ENCODE data around the gene CMKLR1.

CMKLR1 gene

GRCh38 chr12:108338915-108339657, at the start of gene CMKLR1:
CMKLR1 (minus strand) TSS chr12:108339311; CDS start chr12:108293591, 45,720 bp downstream.
- no peak for DNase-seq (ENCODE audit: low spot score)

GRCh38 chr12:108387771-108388170, 48.7 kb upstream of the CMKLR1 start:
- no peak for DNase-seq (ENCODE audit: low spot score)

GRCh38 chr12:108386709-108387360, 47.7 kb upstream of the CMKLR1 start:
- DNase-seq (ENCODE audit: low spot score) = no peak

- no peak for DNase-seq (ENCODE audit: low spot score)
Observed at GRCh38 chr12:108382437-108382801, 43.3 kb upstream of the CMKLR1 start.

- DNase-seq (ENCODE audit: low spot score) = no peak
Observed at GRCh38 chr12:108381787-108382436, 42.8 kb upstream of the CMKLR1 start.

- no peak for DNase-seq (ENCODE audit: low spot score)
Observed at GRCh38 chr12:108380382-108380781, 41.3 kb upstream of the CMKLR1 start.

- DNase-seq (ENCODE audit: low spot score) = no peak
Observed at GRCh38 chr12:108379823-108380222, 40.7 kb upstream of the CMKLR1 start.

- no peak for DNase-seq (ENCODE audit: low spot score)
Observed at GRCh38 chr12:108378926-108379325, 39.8 kb upstream of the CMKLR1 start.

- no peak for DNase-seq (ENCODE audit: low spot score)
Observed at GRCh38 chr12:108377260-108377659, 38.1 kb upstream of the CMKLR1 start.

GRCh38 chr12:108375986-108376663, 37.0 kb upstream of the CMKLR1 start:
- DNase-seq (ENCODE audit: low spot score) = no peak

- DNase-seq (ENCODE audit: low spot score) = no peak
Observed at GRCh38 chr12:108374596-108375320, 35.6 kb upstream of the CMKLR1 start.

- DNase-seq (ENCODE audit: low spot score) = no peak
Observed at GRCh38 chr12:108373111-108373510, 34.0 kb upstream of the CMKLR1 start.

- no peak for DNase-seq (ENCODE audit: low spot score)
Observed at GRCh38 chr12:108371801-108372344, 32.8 kb upstream of the CMKLR1 start.

GRCh38 chr12:108370415-108370814, 31.3 kb upstream of the CMKLR1 start:
- DNase-seq (ENCODE audit: low spot score) = no peak

GRCh38 chr12:108369736-108370396, 30.8 kb upstream of the CMKLR1 start:
- DNase-seq (ENCODE audit: low spot score) = no peak

- no peak for DNase-seq (ENCODE audit: low spot score)
Observed at GRCh38 chr12:108368089-108368488, 29.0 kb upstream of the CMKLR1 start.

GRCh38 chr12:108367436-108367835, 28.3 kb upstream of the CMKLR1 start:
- DNase-seq (ENCODE audit: low spot score) = no peak

- DNase-seq (ENCODE audit: low spot score) = no peak
Observed at GRCh38 chr12:108365324-108365723, 26.2 kb upstream of the CMKLR1 start.

GRCh38 chr12:108364879-108365278, 25.8 kb upstream of the CMKLR1 start:
- no peak for DNase-seq (ENCODE audit: low spot score)

GRCh38 chr12:108363565-108363964, 24.5 kb upstream of the CMKLR1 start:
- DNase-seq (ENCODE audit: low spot score) = no peak

GRCh38 chr12:108363165-108363564, 24.1 kb upstream of the CMKLR1 start:
- DNase-seq (ENCODE audit: low spot score) = no peak
